Right lobe of liver (tissue), 6 donors: ENCODE measurements around the gene NCR3LG1. TPM values are rescaled to one million over a fixed set of nuclear protein-coding genes. Genes with fewer than 3 reads are reported as not detected.

ENCODE experiments used
- ATAC-seq, 4 donors: fragments of 200-7000 bp; cut with Tn5 transposase; one replicate each; pipeline ENCODE4 v1.9.1; 2020; ENCODE audit warnings: mild to moderate bottlenecking in 4 of 4, moderate library complexity in 4 of 4
- DNase-seq, 3 donors: peaks; one replicate each; pipeline ENCODE4 v3.0.0-alpha.2; 2020
- H3K27ac ChIP-seq, 3 donors: fragments of 200-600 bp; one replicate each; pipeline ENCODE4 v1.8.0; 2022
- H3K27me3 ChIP-seq, 2 donors: fragments of 200-600 bp; one replicate each; pipeline ENCODE4 v1.8.0; 2022
- H3K36me3 ChIP-seq, 4 donors: fragments of 200-600 bp; sonication (generic) in 1 of 4; one replicate each; pipeline versions ENCODE4 v1.5.1 to v1.8.0; 2017 to 2022; ENCODE audit warnings: control low read depth in 1 of 4
- H3K4me1 ChIP-seq, 4 donors: fragments of 200-600 bp; sonication (generic) in 1 of 4; one replicate each; pipeline versions ENCODE4 v1.5.1 to v1.8.0; 2017 to 2022; ENCODE audit warnings: control low read depth in 1 of 4
- H3K4me3 ChIP-seq, 3 donors: fragments of 200-600 bp; one replicate each; pipeline ENCODE4 v1.8.0; 2022
- H3K9me3 ChIP-seq, 4 donors: fragments of 200-600 bp; sonication (generic) in 1 of 4; one replicate each; pipeline versions ENCODE4 v1.5.1 to v1.8.0; 2017 to 2022; ENCODE audit warnings: control low read depth in 1 of 4
- CTCF ChIP-seq, 4 donors: fragments of 200-600 bp in 3 of 4; fragments of 450-650 bp in 1 of 4; IDR thresholded peaks; one replicate each; pipeline versions ENCODE4 v1.5.1 to v1.8.0; 2016 to 2022; ENCODE audit warnings: antibody characterized with exemption in 4 of 4, mild to moderate bottlenecking in 2 of 4
- POLR2A ChIP-seq: fragments of 450-650 bp; IDR thresholded peaks from one replicate; pipeline ENCODE4 v1.6.1; 2017; ENCODE audit warnings: antibody characterized with exemption, mild to moderate bottlenecking
- WGBS: methylation state at CpG from one replicate; pipeline ENCODE4 v1.1.6; 2018; ENCODE audit warnings: low coverage, low lambda C conversion rate; ENCODE audit not compliant: insufficient coverage; ENCODE audit errors: missing lambda C conversion rate; 5-methylcytosine and 5-hydroxymethylcytosine counted together
- intact Hi-C, 2 donors: fragments of 100-400 bp; cut with DNase I; formaldehyde crosslinking; loops; one replicate each; pipeline versions ENCODE4 v1.11.2 to v1.14.1; 2022
- long read RNA-seq: library from polyadenylated mRNA; unstranded; transcript quantifications from one replicate; pipeline ENCODE4 v2.0.0, GENCODE V29; 2019
- total RNA-seq, 6 experiments: library from RNA; depleted of rRNA in 2 of 6; stranded (reverse); fragments of >200 nt in 2 of 6; fragmentation: NEBNext Ultra II Directional in 3 of 6; extraction: Animal tissue kit (Norgen Biotek cat#: 25700) in 3 of 6; gene quantifications; one replicate each; pipeline versions ENCODE4 v1.1.0 to v1.2.4, GENCODE V29; 2016 to 2023
- donor health status: DM: no; HTN: yes; CAD: no.
- donor health status: DM: no; HTN: no; CAD: no.
- donor health status: DM: no; HTN: no; CAD: no.
- donor health status: DM: no; HTN: yes; CAD: no.
- donor health status: DM: no; HTN: yes; CAD: no.

Gene NCR3LG1
- total RNA-seq, result 1 to 10 TPM in 3 of 6 experiments, under 1 TPM in 3; 0.15 to 3.2 (median 1.0) TPM
- long read RNA-seq, result 0 reads

- intact Hi-C loops, result no loop called here
- DNase-seq, result peak; percentile 72 to 81 (median 73)
- Histone ChIP-seq H3K9me3 (no peaks in the 10 kb centered on the region), H3K4me1 (peaks cover 0 to 31% (median 3%) of the 10 kb centered on the region in 4 donors), H3K27me3 (no peaks in the 10 kb centered on the region), H3K4me3 (peak within 1 kb of the TSS; percentile 40 to 65 (median 43)), H3K27ac (no peak within 1 kb of the TSS), H3K36me3 (no peaks in the 10 kb centered on the region)
- peak; percentile 69 to 80 (median 76) for ATAC-seq
- TF ChIP-seq CTCF (IDR thresholded peaks at IDR 0.05) (no peak), POLR2A (no peak)
- WGBS, result 4% methylated on average over 11 of the region's 61 CpGs
Measured at GRCh38 chr11:17351510-17352176, at the start of gene NCR3LG1. NCR3LG1 (plus strand) TSS chr11:17351800; CDS start chr11:17351970, 170 bp downstream.

GRCh38 chr11:17313349-17314231 is 38.0 kb upstream of the NCR3LG1 start:
- no peak for DNase-seq
- no peak for TF ChIP-seq POLR2A
- no peak for TF ChIP-seq CTCF (IDR thresholded peaks at IDR 0.05)
- Histone ChIP-seq H3K27ac (no peak overlapping the region), H3K9me3 (no peaks in the 10 kb centered on the region), H3K36me3 (peaks cover 0 to 34% (median 9%) of the 10 kb centered on the region in 4 donors), H3K4me1 (no peaks in the 10 kb centered on the region), H3K27me3 (no peaks in the 10 kb centered on the region), H3K4me3 (no peak overlapping the region)
- intact Hi-C loops, result no loop called here
- WGBS, result 88% methylated on average over 8 of the region's 8 CpGs
- ATAC-seq, result no peak

GRCh38 chr11:17314232-17314547 is 37.4 kb upstream of the NCR3LG1 start:
- TF ChIP-seq CTCF (IDR thresholded peaks at IDR 0.05) (no peak), POLR2A (no peak)
- H3K36me3 ChIP-seq, result peaks cover 0 to 33% (median 9%) of the 10 kb centered on the region in 4 donors
- 82% methylated on average over 1 of the region's 1 CpG for WGBS
- ATAC-seq, result no peak
- no peak overlapping the region for H3K4me3 ChIP-seq
- no peaks in the 10 kb centered on the region for H3K9me3 ChIP-seq
- intact Hi-C loops, result no loop called here
- no peaks in the 10 kb centered on the region for H3K27me3 ChIP-seq
- DNase-seq, result no peak
- H3K4me1 ChIP-seq, result no peaks in the 10 kb centered on the region
- no peak overlapping the region for H3K27ac ChIP-seq

GRCh38 chr11:17314904-17315426 is 36.6 kb upstream of the NCR3LG1 start:
- Histone ChIP-seq H3K27me3 (no peaks in the 10 kb centered on the region), H3K27ac (no peak overlapping the region), H3K4me1 (no peaks in the 10 kb centered on the region), H3K36me3 (peaks cover 0 to 27% (median 9%) of the 10 kb centered on the region in 4 donors), H3K4me3 (no peak overlapping the region), H3K9me3 (no peaks in the 10 kb centered on the region)
- DNase-seq, result no peak
- no peak for ATAC-seq
- no peak for TF ChIP-seq CTCF (IDR thresholded peaks at IDR 0.05)
- intact Hi-C loops, result no loop called here
- WGBS, result 82% methylated on average over 1 of the region's 1 CpG
